Mesodermal cell (in vitro differentiated cells): ENCODE data around the gene TRAF3.
"Not testable (repeated sequence)": the region's sequence is repeated elsewhere in the genome, so short reads cannot be mapped to it uniquely, and the experiment has no call there.

ENCODE experiments used
- H3K27ac ChIP-seq: 2 replicates; pipeline ENCODE4 v1.7.0; 2013; ENCODE audit warnings: mild to moderate bottlenecking, low read depth, low read length, moderate library complexity; ENCODE audit not compliant: severe bottlenecking
- H3K36me3 ChIP-seq: 2 replicates; pipeline ENCODE4 v1.7.1; 2013; ENCODE audit warnings: mild to moderate bottlenecking, low read length, moderate library complexity; ENCODE audit not compliant: control insufficient read depth, insufficient read depth
- H3K4me1 ChIP-seq: one replicate; pipeline ENCODE4 v1.7.1; 2013; ENCODE audit warnings: mild to moderate bottlenecking, low read length; ENCODE audit not compliant: insufficient read depth, control insufficient read depth, poor library complexity, severe bottlenecking
- H3K4me3 ChIP-seq: 2 replicates; pipeline ENCODE4 v1.7.0; 2013; ENCODE audit warnings: low read length, control low read depth, mild to moderate bottlenecking; ENCODE audit not compliant: insufficient read depth, poor library complexity, severe bottlenecking; ENCODE audit errors: extremely low read depth
- H3K9me3 ChIP-seq: 2 replicates; pipeline ENCODE4 v1.7.1; 2013; ENCODE audit warnings: mild to moderate bottlenecking, low read length, moderate library complexity; ENCODE audit not compliant: control insufficient read depth
- WGBS, 2 experiments: methylation state at CpG; one replicate each; pipeline ENCODE4 v1.1.5; 2013; ENCODE audit warnings: missing lambda C conversion rate in 2 of 2; ENCODE audit not compliant: insufficient coverage in 2 of 2; 5-methylcytosine and 5-hydroxymethylcytosine counted together

The TRAF3 gene

GRCh38 chr14:102811254-102811963 lies 34.2 kb downstream of the TRAF3 start:
- H3K27ac ChIP-seq = no peak overlapping the region
- no peaks in the 10 kb centered on the region for H3K36me3 ChIP-seq
- H3K4me3 ChIP-seq = no peak overlapping the region
- H3K9me3 ChIP-seq = no peaks in the 10 kb centered on the region
- 79 to 95% methylated on average over 5 to 7 of the region's 12 CpGs for WGBS, 2 experiments
- H3K4me1 ChIP-seq = no peaks in the 10 kb centered on the region

- no peaks in the 10 kb centered on the region for H3K9me3 ChIP-seq
- no peak overlapping the region for H3K27ac ChIP-seq
- no peak overlapping the region for H3K4me3 ChIP-seq
- no peaks in the 10 kb centered on the region for H3K4me1 ChIP-seq
- WGBS, 2 experiments = 100% methylated on average over 1 of the region's 2 CpGs
- no peaks in the 10 kb centered on the region for H3K36me3 ChIP-seq
Observed at GRCh38 chr14:102811971-102812370, 34.7 kb downstream of the TRAF3 start.

- Histone ChIP-seq H3K27ac (no peak overlapping the region), H3K9me3 (no peaks in the 10 kb centered on the region), H3K4me1 (no peaks in the 10 kb centered on the region), H3K36me3 (no peaks in the 10 kb centered on the region), H3K4me3 (no peak overlapping the region)
- WGBS, 2 experiments = 75 to 94% methylated on average over 3 of the region's 5 CpGs
Observed at GRCh38 chr14:102813691-102814090, 36.4 kb downstream of the TRAF3 start.

- no peak overlapping the region for H3K4me3 ChIP-seq
- 71 to 90% methylated on average over 1 to 2 of the region's 2 CpGs for WGBS, 2 experiments
Observed at GRCh38 chr14:102817318-102817717, 40.1 kb downstream of the TRAF3 start.

GRCh38 chr14:102817942-102818940 lies 41.0 kb downstream of the TRAF3 start:
- Histone ChIP-seq H3K4me3 (no peak overlapping the region), H3K27ac (no peak overlapping the region), H3K9me3 (no peaks in the 10 kb centered on the region), H3K4me1 (no peaks in the 10 kb centered on the region), H3K36me3 (no peaks in the 10 kb centered on the region)
- WGBS, 2 experiments = 93 to 100% methylated on average over 4 to 7 of the region's 10 CpGs

More at GRCh38 chr14:102817318-102817717, 40.1 kb downstream of the TRAF3 start:
- Histone ChIP-seq H3K9me3 (no peaks in the 10 kb centered on the region), H3K36me3 (no peaks in the 10 kb centered on the region), H3K4me1 (no peaks in the 10 kb centered on the region), H3K27ac (no peak overlapping the region)

GRCh38 chr14:102819176-102819628 lies 42.0 kb downstream of the TRAF3 start:
- 80 to 89% methylated on average over 6 to 9 of the region's 9 CpGs for WGBS, 2 experiments
- Histone ChIP-seq H3K4me1 (peaks cover under 1% of the 10 kb centered on the region), H3K4me3 (no peak overlapping the region), H3K36me3 (no peaks in the 10 kb centered on the region), H3K9me3 (no peaks in the 10 kb centered on the region), H3K27ac (no peak overlapping the region)

GRCh38 chr14:102819747-102820330 lies 42.6 kb downstream of the TRAF3 start:
- Histone ChIP-seq H3K4me1 (peaks cover 4% of the 10 kb centered on the region), H3K4me3 (no peak overlapping the region), H3K9me3 (no peaks in the 10 kb centered on the region), H3K27ac (no peak overlapping the region), H3K36me3 (no peaks in the 10 kb centered on the region)
- 93 to 94% methylated on average over 8 to 13 of the region's 15 CpGs for WGBS, 2 experiments

GRCh38 chr14:102821252-102821651 lies 44.0 kb downstream of the TRAF3 start:
- H3K4me3 ChIP-seq = no peak overlapping the region
- peaks cover 4% of the 10 kb centered on the region for H3K4me1 ChIP-seq
- no peak overlapping the region for H3K27ac ChIP-seq
- H3K9me3 ChIP-seq = no peaks in the 10 kb centered on the region
- WGBS, 2 experiments = 87 to 100% methylated on average over 2 to 3 of the region's 5 CpGs
- H3K36me3 ChIP-seq = no peaks in the 10 kb centered on the region

GRCh38 chr14:102822311-102822863 lies 45.1 kb downstream of the TRAF3 start:
- no peaks in the 10 kb centered on the region for H3K36me3 ChIP-seq
- H3K9me3 ChIP-seq = no peaks in the 10 kb centered on the region
- 92 to 94% methylated on average over 5 to 6 of the region's 10 CpGs for WGBS, 2 experiments
- H3K4me3 ChIP-seq = no peak overlapping the region
- H3K4me1 ChIP-seq = peaks cover 4% of the 10 kb centered on the region
- no peak overlapping the region for H3K27ac ChIP-seq

- H3K27ac ChIP-seq, H3K4me3 ChIP-seq, H3K4me1 ChIP-seq, H3K9me3 ChIP-seq, H3K36me3 ChIP-seq: not testable (repeated sequence)
- WGBS, 2 experiments = no CpG with 5 or more reads among the region's 6 CpGs
Observed at GRCh38 chr14:102822887-102823286, 45.6 kb downstream of the TRAF3 start.
